B cell (primary cell): ENCODE measurements around the gene PRKCA. TPM values are rescaled to one million over a fixed set of nuclear protein-coding genes. Genes with fewer than 3 reads are reported as not detected.

Experiments
- ATAC-seq: fragments of 200-7000 bp; cut with Tn5 transposase; one replicate; pipeline ENCODE4 v1.10.0; 2021; ENCODE audit warnings: low read depth, mild to moderate bottlenecking, moderate number of reproducible peaks, moderate library complexity
- CTCF ChIA-PET: fragments of 350-600 bp; sonication (Branson Sonifier 250); formaldehyde crosslinking; loops from one replicate; lab custom pipeline; 2021; ENCODE audit warnings: antibody characterized with exemption, inconsistent platforms; lab: Charles Lee
- POLR2A ChIA-PET: fragments of 350-600 bp; sonication (Branson Sonifier 250); formaldehyde crosslinking; loops from one replicate; lab custom pipeline; 2021; ENCODE audit warnings: antibody characterized with exemption; lab: Charles Lee
- DNase-seq: peaks from one replicate; pipeline ENCODE4 v3.0.0; 2013
- H2AFZ ChIP-seq: 2 replicates; pipeline ENCODE4 v1.6.1; 2012; ENCODE audit warnings: mild to moderate bottlenecking, low read depth, low read length; ENCODE audit not compliant: insufficient read depth, poor library complexity, severe bottlenecking
- H3K27ac ChIP-seq, 2 donors: 1 replicate in 1 of 2; 2 replicates in 1 of 2; pipeline ENCODE4 v1.5.1; 2012 to 2013; ENCODE audit warnings: low read length in 2 of 2, mild to moderate bottlenecking in 2 of 2, moderate library complexity in 1 of 2
- H3K27me3 ChIP-seq, 4 experiments: fragments of 200-600 bp in 1 of 4; sonication (generic) in 1 of 4; replicated peaks in 1 of 4; 1 replicate in 2 of 4; 2 replicates in 2 of 4; pipeline versions ENCODE4 v1.6.1 to v1.7.0; 2013 to 2016; ENCODE audit warnings: low read length in 3 of 4, mild to moderate bottlenecking in 2 of 4, mixed read lengths in 1 of 4, moderate library complexity in 1 of 4; ENCODE audit not compliant: insufficient read depth in 4 of 4, control insufficient read depth in 3 of 4; ENCODE audit errors: control extremely low read depth in 1 of 4
- H3K36me3 ChIP-seq, 2 experiments: replicated peaks in 1 of 2; 1 replicate in 1 of 2; 2 replicates in 1 of 2; pipeline versions ENCODE4 v1.6.1 to v1.7.1; 2013; ENCODE audit warnings: low read length in 1 of 2; ENCODE audit not compliant: insufficient read depth in 2 of 2, control insufficient read depth in 1 of 2; ENCODE audit errors: control extremely low read depth in 1 of 2, extremely low read depth in 1 of 2
- H3K4me1 ChIP-seq, 2 donors: fragments of 200-600 bp in 1 of 2; sonication (generic) in 1 of 2; 1 replicate in 1 of 2; 2 replicates in 1 of 2; pipeline versions ENCODE4 v1.5.1 to v1.6.1; 2013 to 2017; ENCODE audit warnings: low read length in 2 of 2; ENCODE audit not compliant: control insufficient read depth in 2 of 2, insufficient read depth in 2 of 2
- H3K4me2 ChIP-seq: replicated peaks from 2 replicates; pipeline ENCODE3; 2012; ENCODE audit warnings: mild to moderate bottlenecking, low read depth, low read length; ENCODE audit not compliant: poor library complexity, severe bottlenecking
- H3K4me3 ChIP-seq, 5 experiments: fragments of 200-600 bp in 1 of 5; sonication (generic) in 1 of 5; 1 replicate in 3 of 5; 2 replicates in 2 of 5; pipeline versions ENCODE4 v1.5.1 to v1.7.0; 2011 to 2016; ENCODE audit warnings: low read length in 4 of 5, mild to moderate bottlenecking in 4 of 5, low read depth in 2 of 5, control low read depth in 1 of 5, moderate library complexity in 1 of 5; ENCODE audit not compliant: insufficient read depth in 1 of 5; ENCODE audit errors: control extremely low read depth in 1 of 5, extremely low read depth in 1 of 5
- H3K79me2 ChIP-seq: fragments of 200-600 bp; sonication (generic); one replicate; pipeline ENCODE4 v1.6.0; 2016; ENCODE audit warnings: low read length; ENCODE audit not compliant: control insufficient read depth, insufficient read depth
- H3K9ac ChIP-seq: fragments of 200-600 bp; sonication (generic); 2 replicates; pipeline ENCODE4 v1.6.1; 2017; ENCODE audit warnings: mild to moderate bottlenecking, low read length, moderate library complexity
- H3K9me3 ChIP-seq, 3 donors: one replicate each; pipeline versions ENCODE4 v1.6.1 to v1.7.1; 2013; ENCODE audit warnings: low read length in 2 of 3; ENCODE audit not compliant: control insufficient read depth in 2 of 3, insufficient read depth in 1 of 3; ENCODE audit errors: control extremely low read depth in 1 of 3
- H4K20me1 ChIP-seq: 2 replicates; pipeline ENCODE4 v1.6.0; 2012; ENCODE audit warnings: mild to moderate bottlenecking, low read length; ENCODE audit not compliant: insufficient read depth, control insufficient read depth, poor library complexity, severe bottlenecking
- H3K27ac Mint-ChIP-seq: one replicate; pipeline ENCODE4 v1.8.0; 2021; ENCODE audit warnings: mixed read lengths
- H3K27me3 Mint-ChIP-seq: one replicate; pipeline ENCODE4 v1.8.0; 2021; ENCODE audit warnings: mixed read lengths
- H3K4me1 Mint-ChIP-seq: one replicate; pipeline ENCODE4 v1.8.0; 2021; ENCODE audit warnings: mixed read lengths
- H3K4me3 Mint-ChIP-seq: one replicate; pipeline ENCODE4 v1.8.0; 2021; ENCODE audit warnings: mixed read lengths
- H3K9me3 Mint-ChIP-seq: one replicate; pipeline ENCODE4 v1.8.0; 2022; ENCODE audit warnings: mixed read lengths; ENCODE audit not compliant: insufficient read depth
- EZH2 ChIP-seq: IDR thresholded peaks from 2 replicates; pipeline ENCODE4 v1.6.1; 2012; ENCODE audit warnings: borderline replicate concordance, low read depth, mild to moderate bottlenecking, moderate library complexity, low read length; ENCODE audit not compliant: insufficient read depth, poor library complexity, severe bottlenecking
- WGBS: methylation state at CpG from one replicate; pipeline ENCODE4 v1.1.5; 2013; ENCODE audit warnings: missing lambda C conversion rate; ENCODE audit not compliant: insufficient coverage; 5-methylcytosine and 5-hydroxymethylcytosine counted together
- intact Hi-C: fragments of 100-400 bp; cut with micrococcal nuclease; formaldehyde crosslinking; loops from one replicate; pipeline ENCODE4 v1.10.0; 2022
- polyA plus RNA-seq: library from polyadenylated mRNA; depleted of rRNA; stranded (reverse); fragments of >200 nt; gene quantifications from 2 replicates; pipeline ENCODE4 v1.2.3, GENCODE V29; 2012
- total RNA-seq, 2 donors: library from RNA; stranded (reverse); fragments of 120-200 nt in 1 of 2; gene quantifications; 1 replicate in 1 of 2; 2 replicates in 1 of 2; pipeline versions ENCODE4 v1.2.3 to v1.2.4, GENCODE V29; 2013 to 2022
- TF ChIP-seq, protein P1 (sequence below): fragments of 200-600 bp; IDR thresholded peaks from one replicate; pipeline ENCODE4 v1.8.0; 2022; ENCODE audit warnings: antibody characterized with exemption, mild to moderate bottlenecking

PRKCA gene
- total and polyA plus RNA-seq, 2 donors (not counting 1 experiment from before 2014, with no cell fraction given): 0.33 to 7.7 TPM

DNA sequence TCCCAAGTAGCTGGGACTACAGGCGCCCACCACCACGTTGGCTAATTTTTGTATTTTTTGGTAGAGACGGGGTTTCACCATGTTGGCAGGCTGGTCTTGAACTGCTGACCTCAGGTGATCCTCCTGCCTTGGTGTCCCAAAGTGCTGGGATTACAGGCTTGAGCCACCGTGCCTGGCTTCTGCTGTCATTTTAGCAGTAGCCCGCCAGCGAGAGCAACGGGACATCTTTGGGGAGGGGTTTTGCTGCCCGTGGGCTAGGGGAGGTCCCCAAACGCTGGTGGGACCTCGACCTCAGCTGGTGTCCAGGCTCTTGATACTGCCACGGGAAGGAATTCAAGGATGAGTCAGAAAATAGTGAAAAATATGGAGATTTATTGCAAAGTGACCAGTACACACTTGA, 424.4 kb downstream of the PRKCA start:
- intact Hi-C loops: no loop called here
- H4K20me1 ChIP-seq: no peaks in the 10 kb centered on the region
- H3K9me3 Mint-ChIP-seq: no peaks in the 10 kb centered on the region
- H3K36me3 ChIP-seq: no peaks in the 10 kb centered on the region
- H3K9me3 ChIP-seq: peaks cover 0 to 3% (median 0%) of the 10 kb centered on the region in 3 donors
- no peak overlapping the region for H3K4me3 ChIP-seq
- POLR2A ChIA-PET: no interaction called here
- H2AFZ ChIP-seq: no peak overlapping the region
- no peaks in the 10 kb centered on the region for H3K4me1 Mint-ChIP-seq
- H3K79me2 ChIP-seq: no peaks in the 10 kb centered on the region
- no peak overlapping the region for H3K27ac ChIP-seq
- no peak overlapping the region for H3K9ac ChIP-seq
- no peak overlapping the region for H3K27ac Mint-ChIP-seq
- ATAC-seq (no peak), DNase-seq (no peak)
- H3K27me3 Mint-ChIP-seq: no peaks in the 10 kb centered on the region
- H3K4me3 Mint-ChIP-seq: no peak overlapping the region
- TF ChIP-seq, protein P1, sequence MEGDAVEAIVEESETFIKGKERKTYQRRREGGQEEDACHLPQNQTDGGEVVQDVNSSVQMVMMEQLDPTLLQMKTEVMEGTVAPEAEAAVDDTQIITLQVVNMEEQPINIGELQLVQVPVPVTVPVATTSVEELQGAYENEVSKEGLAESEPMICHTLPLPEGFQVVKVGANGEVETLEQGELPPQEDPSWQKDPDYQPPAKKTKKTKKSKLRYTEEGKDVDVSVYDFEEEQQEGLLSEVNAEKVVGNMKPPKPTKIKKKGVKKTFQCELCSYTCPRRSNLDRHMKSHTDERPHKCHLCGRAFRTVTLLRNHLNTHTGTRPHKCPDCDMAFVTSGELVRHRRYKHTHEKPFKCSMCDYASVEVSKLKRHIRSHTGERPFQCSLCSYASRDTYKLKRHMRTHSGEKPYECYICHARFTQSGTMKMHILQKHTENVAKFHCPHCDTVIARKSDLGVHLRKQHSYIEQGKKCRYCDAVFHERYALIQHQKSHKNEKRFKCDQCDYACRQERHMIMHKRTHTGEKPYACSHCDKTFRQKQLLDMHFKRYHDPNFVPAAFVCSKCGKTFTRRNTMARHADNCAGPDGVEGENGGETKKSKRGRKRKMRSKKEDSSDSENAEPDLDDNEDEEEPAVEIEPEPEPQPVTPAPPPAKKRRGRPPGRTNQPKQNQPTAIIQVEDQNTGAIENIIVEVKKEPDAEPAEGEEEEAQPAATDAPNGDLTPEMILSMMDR: no peak
- TF ChIP-seq EZH2: no peak
- no peaks in the 10 kb centered on the region for H3K27me3 ChIP-seq
- no peak overlapping the region for H3K4me2 ChIP-seq
- WGBS: 94% methylated on average over 11 of the region's 11 CpGs
- H3K4me1 ChIP-seq: no peaks in the 10 kb centered on the region
- CTCF ChIA-PET: interaction anchor here (0.7 kb wide), 1 partner anchor 9 kb away, joined by 3 read pairs; no protein-coding TSS in a partner anchor

DNA sequence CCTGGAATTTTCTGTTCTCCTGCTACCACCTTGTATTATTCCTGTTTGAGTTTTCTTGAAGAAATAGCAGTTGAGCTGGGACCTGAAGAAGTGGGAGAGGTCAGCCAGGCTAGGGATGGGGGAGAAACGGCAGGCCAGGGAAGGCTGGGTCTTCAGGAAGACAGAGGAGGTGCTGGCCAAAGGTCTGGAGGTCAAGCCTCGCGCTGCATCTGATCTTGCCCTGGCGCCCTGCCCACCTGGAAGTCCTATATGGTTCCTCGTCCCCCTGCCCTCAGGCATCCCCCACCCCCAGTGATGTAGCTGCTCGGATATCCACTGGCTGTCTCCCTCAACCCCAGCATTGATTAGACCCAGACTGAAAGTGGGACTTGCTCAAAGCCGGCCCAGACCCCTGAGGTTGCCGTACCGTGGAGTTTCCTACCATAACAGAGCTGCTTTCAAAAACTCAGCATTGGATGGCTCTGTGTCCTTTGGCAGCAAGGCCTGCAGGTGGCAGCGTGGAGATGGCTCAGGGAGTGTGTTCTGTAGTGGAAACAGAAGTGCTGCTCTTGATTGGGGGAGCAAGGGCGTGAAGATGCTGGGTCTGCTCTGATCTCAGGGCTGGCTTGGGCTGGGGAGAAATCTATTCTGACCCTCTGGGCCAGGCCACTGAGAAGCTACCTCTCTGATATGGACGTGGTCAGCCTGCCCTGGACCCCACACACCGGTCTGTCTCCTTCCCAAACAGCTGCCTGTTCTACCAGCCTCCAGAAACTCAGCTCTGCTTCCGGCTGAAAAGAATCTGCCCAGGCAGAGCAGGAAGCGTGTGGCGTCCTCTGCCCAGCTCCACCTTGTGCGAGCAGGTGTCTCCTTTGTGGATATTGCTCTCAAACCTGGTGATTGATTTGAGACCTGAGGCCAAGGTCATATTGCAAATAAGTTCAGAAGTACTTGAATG, 425.5 kb downstream of the PRKCA start:
- ATAC-seq (no peak), DNase-seq (peak; percentile 9)
- ChIA-PET CTCF (interaction anchor here (0.7 kb wide), 1 partner anchor 10 kb away, joined by 3 read pairs; no protein-coding TSS in a partner anchor), POLR2A (no interaction called here)
- Mint-ChIP-seq H3K4me1 (no peaks in the 10 kb centered on the region), H3K9me3 (no peaks in the 10 kb centered on the region), H3K4me3 (no peak overlapping the region), H3K27me3 (no peaks in the 10 kb centered on the region), H3K27ac (no peak overlapping the region)
- Histone ChIP-seq H3K27me3 (no peaks in the 10 kb centered on the region), H3K79me2 (no peaks in the 10 kb centered on the region), H3K9ac (no peak overlapping the region), H3K4me1 (no peaks in the 10 kb centered on the region), H2AFZ (no peak overlapping the region), H3K9me3 (peaks cover 0 to 3% (median 0%) of the 10 kb centered on the region in 3 donors), H4K20me1 (no peaks in the 10 kb centered on the region), H3K4me2 (no peak overlapping the region), H3K27ac (no peak overlapping the region), H3K36me3 (no peaks in the 10 kb centered on the region), H3K4me3 (no peak overlapping the region)
- 69% methylated on average over 14 of the region's 17 CpGs for WGBS
- TF ChIP-seq, protein P1: no peak
- TF ChIP-seq EZH2: no peak
- intact Hi-C loops: no loop called here
